ENCODE data around the gene UBE2U. TPM values are rescaled to one million over a fixed set of nuclear protein-coding genes. Genes with fewer than 3 reads are reported as not detected.

Gene UBE2U
- not detected in 2 replicates for total RNA-seq (2014; rRNA removed)
- not detected for polyA plus RNA-seq (2012)

GRCh38 chr1:64203420-64203819 is at the start of gene UBE2U:
TSS of gene UBE2U (plus strand) at chr1:64203623. CDS start at chr1:64204051, 428 bp downstream.
- no peak for DNase-seq (ENCODE audit: low read depth)

GRCh38 chr1:64155278-64155677 is 48.1 kb upstream of the UBE2U start:
- DNase-seq (ENCODE audit: low read depth), result no peak

GRCh38 chr1:64161357-64161941 is 42.0 kb upstream of the UBE2U start:
- DNase-seq (ENCODE audit: low read depth), result peak; percentile 84

GRCh38 chr1:64162151-64162550 is 41.3 kb upstream of the UBE2U start:
- no peak for DNase-seq (ENCODE audit: low read depth)

- DNase-seq (ENCODE audit: low read depth), result no peak
Observed at GRCh38 chr1:64162804-64163203, 40.6 kb upstream of the UBE2U start.

GRCh38 chr1:64163431-64163830 is 40.0 kb upstream of the UBE2U start:
- DNase-seq (ENCODE audit: low read depth), result no peak

GRCh38 chr1:64163970-64164369 is 39.5 kb upstream of the UBE2U start:
- DNase-seq (ENCODE audit: low read depth), result peak; percentile 47

- DNase-seq (ENCODE audit: low read depth), result no peak
Observed at GRCh38 chr1:64166629-64167028, 36.8 kb upstream of the UBE2U start.

- peak; percentile 45 for DNase-seq (ENCODE audit: low read depth)
Observed at GRCh38 chr1:64167176-64167575, 36.2 kb upstream of the UBE2U start.

GRCh38 chr1:64171246-64171645 is 32.2 kb upstream of the UBE2U start:
- DNase-seq (ENCODE audit: low read depth), result no peak

- peak; percentile 52 for DNase-seq (ENCODE audit: low read depth)
Observed at GRCh38 chr1:64171797-64172281, 31.6 kb upstream of the UBE2U start.

- DNase-seq (ENCODE audit: low read depth), result no peak
Observed at GRCh38 chr1:64172458-64172983, 30.9 kb upstream of the UBE2U start.

- DNase-seq (ENCODE audit: low read depth), result no peak
Observed at GRCh38 chr1:64173336-64173940, 30.0 kb upstream of the UBE2U start.

- no peak for DNase-seq (ENCODE audit: low read depth)
Observed at GRCh38 chr1:64175639-64176038, 27.8 kb upstream of the UBE2U start.

GRCh38 chr1:64176659-64177058 is 26.8 kb upstream of the UBE2U start:
- DNase-seq (ENCODE audit: low read depth), result no peak

- DNase-seq (ENCODE audit: low read depth), result no peak
Observed at GRCh38 chr1:64179588-64179987, 23.8 kb upstream of the UBE2U start.

- DNase-seq (ENCODE audit: low read depth), result no peak
Observed at GRCh38 chr1:64182207-64182606, 21.2 kb upstream of the UBE2U start.

- peak; percentile 22 for DNase-seq (ENCODE audit: low read depth)
Observed at GRCh38 chr1:64183395-64184002, 19.9 kb upstream of the UBE2U start.

GRCh38 chr1:64184003-64184440 is 19.4 kb upstream of the UBE2U start:
- DNase-seq (ENCODE audit: low read depth), result peak; percentile 50

- no peak for DNase-seq (ENCODE audit: low read depth)
Observed at GRCh38 chr1:64186138-64186897, 17.1 kb upstream of the UBE2U start.

- DNase-seq (ENCODE audit: low read depth), result no peak
Observed at GRCh38 chr1:64186898-64187280, 16.5 kb upstream of the UBE2U start.

- no peak for DNase-seq (ENCODE audit: low read depth)
Observed at GRCh38 chr1:64187646-64188045, 15.8 kb upstream of the UBE2U start.
